ENCODE data around the gene CERS1. TPM values are rescaled to one million over a fixed set of nuclear protein-coding genes. Genes with fewer than 3 reads are reported as not detected.

CERS1 gene
- total RNA-seq, 4 donors from 2014 or later: 0.39 to 0.57 TPM; not detected in 2

GRCh38 chr19:18910801-18911436 lies 15.0 kb upstream of the CERS1 start:
- DNase-seq (ENCODE audit: low spot score in 2 of 2): no peak
- intact Hi-C loops (cut with DNase I; ENCODE audit: low total_unique reads): no loop called here
- H3K4me3 ChIP-seq (ENCODE audit: low read depth, poor library complexity, severe bottlenecking): no peak overlapping the region
- 89 to 95% methylated on average over 17 to 18 of the region's 19 CpGs for WGBS, 2 donors
- no peak for TF ChIP-seq POLR2A (IDR thresholded peaks at IDR 0.05)
- TF ChIP-seq CTCF (IDR thresholded peaks at IDR 0.05): no peak

GRCh38 chr19:18910010-18910409 lies 14.1 kb upstream of the CERS1 start:
- no peak for DNase-seq (ENCODE audit: low spot score in 2 of 2)
- H3K4me3 ChIP-seq (ENCODE audit: low read depth, poor library complexity, severe bottlenecking): no peak overlapping the region
- TF ChIP-seq CTCF (IDR thresholded peaks at IDR 0.05) (no peak), POLR2A (IDR thresholded peaks at IDR 0.05) (no peak)
- intact Hi-C loops (cut with DNase I; ENCODE audit: low total_unique reads): no loop called here
- 87 to 91% methylated on average over 9 to 10 of the region's 10 CpGs for WGBS, 2 donors

GRCh38 chr19:18908917-18909619 lies 13.1 kb upstream of the CERS1 start:
- intact Hi-C loops (cut with DNase I; ENCODE audit: low total_unique reads): no loop called here
- DNase-seq (ENCODE audit: low spot score in 2 of 2): no peak
- no peak for TF ChIP-seq POLR2A (IDR thresholded peaks at IDR 0.05)
- no peak for TF ChIP-seq CTCF (IDR thresholded peaks at IDR 0.05)
- no peak overlapping the region for H3K4me3 ChIP-seq (ENCODE audit: low read depth, poor library complexity, severe bottlenecking)
- 92 to 93% methylated on average over 17 of the region's 17 CpGs for WGBS, 2 donors

GRCh38 chr19:18906605-18907519 lies 10.9 kb upstream of the CERS1 start:
- TF ChIP-seq POLR2A (IDR thresholded peaks at IDR 0.05) (no peak), CTCF (IDR thresholded peaks at IDR 0.05) (no peak)
- H3K4me3 ChIP-seq (ENCODE audit: low read depth, poor library complexity, severe bottlenecking): no peak overlapping the region
- intact Hi-C loops (cut with DNase I; ENCODE audit: low total_unique reads): no loop called here
- no peak for DNase-seq (ENCODE audit: low spot score in 2 of 2)
- WGBS, 2 donors: 86 to 91% methylated on average over 32 to 36 of the region's 36 CpGs

- intact Hi-C loops (cut with DNase I; ENCODE audit: low total_unique reads): no loop called here
- DNase-seq (ENCODE audit: low spot score in 2 of 2): no peak
- 84 to 89% methylated on average over 20 to 24 of the region's 26 CpGs for WGBS, 2 donors
- TF ChIP-seq CTCF (IDR thresholded peaks at IDR 0.05): no peak
- TF ChIP-seq POLR2A (IDR thresholded peaks at IDR 0.05): no peak
- H3K4me3 ChIP-seq (ENCODE audit: low read depth, poor library complexity, severe bottlenecking): no peak overlapping the region
These were observed 9.7 kb upstream of the CERS1 start for GRCh38 chr19:18905513-18906236.
